HFFc6 (cell line): ENCODE measurements around the gene TAL1. TPM values are rescaled to one million over a fixed set of nuclear protein-coding genes. Genes with fewer than 3 reads are reported as not detected.

Experiments
- DNase-seq: peaks from one replicate; pipeline ENCODE4 v3.0.0-alpha.2; 2018
- H3K27ac Mint-ChIP-seq: 2 replicates; pipeline ENCODE4 v1.8.0; 2020; ENCODE audit warnings: mild to moderate bottlenecking, mixed read lengths
- H3K27me3 Mint-ChIP-seq: 2 replicates; pipeline ENCODE4 v1.8.0; 2021; ENCODE audit warnings: mild to moderate bottlenecking, moderate library complexity, mixed read lengths; ENCODE audit not compliant: insufficient read depth
- H3K36me3 Mint-ChIP-seq: 2 replicates; pipeline ENCODE4 v1.8.0; 2021; ENCODE audit warnings: low read depth, mixed read lengths
- H3K4me1 Mint-ChIP-seq: 2 replicates; pipeline ENCODE4 v1.8.0; 2020; ENCODE audit warnings: low read depth, mixed read lengths
- H3K4me3 Mint-ChIP-seq: 2 replicates; pipeline ENCODE4 v1.8.0; 2020; ENCODE audit warnings: mild to moderate bottlenecking, moderate library complexity, mixed read lengths
- H3K9me3 Mint-ChIP-seq: 2 replicates; pipeline ENCODE4 v1.8.0; 2020; ENCODE audit warnings: mild to moderate bottlenecking, mixed read lengths
- CTCF ChIP-seq: fragments of 200-600 bp; sonication (generic); IDR thresholded peaks from 2 replicates; pipeline ENCODE4 v1.5.0; 2021; ENCODE audit warnings: antibody characterized with exemption, mild to moderate bottlenecking
- total RNA-seq, 6 experiments: library from RNA; stranded (reverse); fragmentation: NEBNext Ultra II Directional; extraction: Animal tissue kit (Norgen Biotek cat#: 25700); gene quantifications; 2 replicates in 1 of 6; 3 replicates in 5 of 6; pipeline ENCODE4 v1.2.3, GENCODE V29; 2021

The TAL1 gene
- total RNA-seq, 6 experiments from 2014 or later: not detected

GRCh38 chr1:47219590-47220220 is 12.3 kb downstream of the TAL1 start:
- Mint-ChIP-seq H3K4me1 (no peaks in the 10 kb centered on the region), H3K36me3 (no peaks in the 10 kb centered on the region), H3K27ac (no peak overlapping the region), H3K9me3 (no peaks in the 10 kb centered on the region), H3K4me3 (no peak overlapping the region), H3K27me3 (peaks cover 10% of the 10 kb centered on the region)
- no peak for DNase-seq
- TF ChIP-seq CTCF: no peak

GRCh38 chr1:47219001-47219400 is 13.0 kb downstream of the TAL1 start:
- peaks cover 10% of the 10 kb centered on the region for H3K27me3 Mint-ChIP-seq
- no peak for DNase-seq
- no peaks in the 10 kb centered on the region for H3K4me1 Mint-ChIP-seq
- no peak overlapping the region for H3K27ac Mint-ChIP-seq
- no peak for TF ChIP-seq CTCF
- no peaks in the 10 kb centered on the region for H3K36me3 Mint-ChIP-seq
- H3K9me3 Mint-ChIP-seq: no peaks in the 10 kb centered on the region
- H3K4me3 Mint-ChIP-seq: no peak overlapping the region

- Mint-ChIP-seq H3K9me3 (no peaks in the 10 kb centered on the region), H3K27ac (no peak overlapping the region), H3K27me3 (peaks cover 11% of the 10 kb centered on the region), H3K36me3 (no peaks in the 10 kb centered on the region), H3K4me3 (no peak overlapping the region), H3K4me1 (no peaks in the 10 kb centered on the region)
- no peak for TF ChIP-seq CTCF
- no peak for DNase-seq
Observed at GRCh38 chr1:47216278-47217059, 15.6 kb downstream of the TAL1 start.

GRCh38 chr1:47215713-47216112 is 16.3 kb downstream of the TAL1 start:
- Mint-ChIP-seq H3K4me1 (no peaks in the 10 kb centered on the region), H3K27ac (no peak overlapping the region), H3K4me3 (no peak overlapping the region), H3K36me3 (no peaks in the 10 kb centered on the region), H3K9me3 (no peaks in the 10 kb centered on the region), H3K27me3 (peaks cover 12% of the 10 kb centered on the region)
- no peak for DNase-seq
- no peak for TF ChIP-seq CTCF

GRCh38 chr1:47214549-47214948 is 17.5 kb downstream of the TAL1 start:
- Mint-ChIP-seq H3K4me1 (no peaks in the 10 kb centered on the region), H3K27me3 (peaks cover 5% of the 10 kb centered on the region)
- TF ChIP-seq CTCF: no peak

More at GRCh38 chr1:47214549-47214948, 17.5 kb downstream of the TAL1 start:
- Mint-ChIP-seq H3K36me3 (no peaks in the 10 kb centered on the region), H3K27ac (no peak overlapping the region), H3K9me3 (no peaks in the 10 kb centered on the region), H3K4me3 (no peak overlapping the region)
- no peak for DNase-seq
